HG02840 (cell line): ENCODE data around the gene G6PC2.
"Not testable (repeated sequence)": the region's sequence is repeated elsewhere in the genome, so short reads cannot be mapped to it uniquely, and the experiment has no call there.

Experiments
- ATAC-seq: cut with Tn5 transposase; IDR thresholded peaks from one replicate; pipeline ENCODE4 v1.9.1; 2021; ENCODE audit warnings: mild to moderate bottlenecking, moderate library complexity, moderate number of reproducible peaks; ENCODE audit not compliant: unreplicated experiment, low FRiP score

G6PC2 gene, protein sequence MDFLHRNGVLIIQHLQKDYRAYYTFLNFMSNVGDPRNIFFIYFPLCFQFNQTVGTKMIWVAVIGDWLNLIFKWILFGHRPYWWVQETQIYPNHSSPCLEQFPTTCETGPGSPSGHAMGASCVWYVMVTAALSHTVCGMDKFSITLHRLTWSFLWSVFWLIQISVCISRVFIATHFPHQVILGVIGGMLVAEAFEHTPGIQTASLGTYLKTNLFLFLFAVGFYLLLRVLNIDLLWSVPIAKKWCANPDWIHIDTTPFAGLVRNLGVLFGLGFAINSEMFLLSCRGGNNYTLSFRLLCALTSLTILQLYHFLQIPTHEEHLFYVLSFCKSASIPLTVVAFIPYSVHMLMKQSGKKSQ

GRCh38 chr2:168901003-168901402 lies at the start of gene G6PC2:
G6PC2 (plus strand) TSS chr2:168901291; CDS start chr2:168901332, 41 bp downstream.
- no peak for ATAC-seq

DNA sequence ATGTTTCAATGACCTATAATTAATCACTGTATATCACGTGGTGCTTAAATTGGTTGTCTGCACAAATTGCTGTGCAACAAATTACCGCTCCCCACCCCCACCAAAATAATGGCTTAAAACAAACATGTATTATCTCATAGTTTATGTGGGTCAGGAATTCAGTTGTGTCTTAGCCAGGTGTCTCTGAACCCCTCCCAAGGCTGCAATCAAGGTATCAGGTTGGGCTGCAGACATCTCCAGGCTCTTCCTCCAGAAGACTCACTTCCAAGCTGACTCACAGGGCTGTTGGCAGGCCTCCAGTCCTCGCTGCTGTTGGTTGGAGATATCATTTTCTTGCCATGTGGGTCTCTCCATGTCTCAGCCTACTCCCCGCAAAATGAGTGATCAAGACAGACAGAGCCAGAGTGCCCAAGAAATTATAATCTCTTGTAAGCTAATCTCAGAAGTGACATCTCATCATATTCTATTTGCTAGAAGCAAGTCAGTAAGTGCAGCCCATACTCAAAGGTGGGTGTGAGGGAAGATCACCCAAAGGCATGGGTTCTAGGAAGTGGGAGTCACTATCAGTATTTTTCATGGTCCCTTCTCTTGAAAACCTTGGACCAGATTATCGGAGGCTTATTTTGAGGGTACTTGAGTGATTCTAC lies 49.3 kb upstream of the G6PC2 start:
- ATAC-seq: no peak

DNA sequence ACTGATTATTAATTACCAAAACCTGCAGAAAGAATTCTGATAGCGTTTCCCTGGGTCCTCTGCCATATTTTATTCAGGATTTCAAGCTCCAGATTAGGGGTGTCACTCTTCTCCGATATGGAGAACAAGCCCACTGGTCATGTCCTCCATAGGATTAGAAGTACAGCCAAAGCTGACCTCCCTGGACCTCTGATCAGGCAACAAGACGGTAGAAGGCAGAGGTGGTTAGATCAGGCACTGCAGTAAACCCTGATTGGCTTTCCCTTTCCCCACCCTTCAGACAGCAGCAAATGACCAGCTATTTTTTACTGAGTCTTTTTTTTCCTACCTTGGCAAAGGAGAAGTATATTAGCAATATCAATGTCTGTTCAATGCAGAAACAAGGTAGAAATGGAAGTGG lies 48.6 kb upstream of the G6PC2 start:
- no peak for ATAC-seq

GRCh38 chr2:168853471-168853870 lies 47.6 kb upstream of the G6PC2 start:
- ATAC-seq: no peak

DNA sequence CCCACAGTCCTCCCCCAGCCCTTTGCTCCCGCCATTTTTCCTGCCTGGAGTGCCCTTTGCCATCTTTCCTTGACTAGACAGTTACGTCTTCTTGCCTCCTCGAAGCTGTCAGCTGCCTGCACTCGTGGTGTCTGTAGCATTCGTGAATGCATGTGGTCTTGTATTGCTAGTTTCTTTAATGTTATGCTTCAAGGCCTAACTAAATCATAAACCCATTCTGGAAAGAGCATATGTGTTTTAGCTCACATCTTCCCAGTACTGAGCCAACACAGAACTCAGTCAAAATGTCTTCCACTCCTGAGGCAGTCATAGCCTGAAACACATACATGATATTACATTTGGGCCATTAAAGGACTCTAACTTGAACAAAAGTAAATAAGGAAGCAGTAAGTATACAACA lies 46.4 kb upstream of the G6PC2 start:
- ATAC-seq: no peak

- ATAC-seq: no peak
Measured at GRCh38 chr2:168855601-168856000, 45.5 kb upstream of the G6PC2 start.

DNA sequence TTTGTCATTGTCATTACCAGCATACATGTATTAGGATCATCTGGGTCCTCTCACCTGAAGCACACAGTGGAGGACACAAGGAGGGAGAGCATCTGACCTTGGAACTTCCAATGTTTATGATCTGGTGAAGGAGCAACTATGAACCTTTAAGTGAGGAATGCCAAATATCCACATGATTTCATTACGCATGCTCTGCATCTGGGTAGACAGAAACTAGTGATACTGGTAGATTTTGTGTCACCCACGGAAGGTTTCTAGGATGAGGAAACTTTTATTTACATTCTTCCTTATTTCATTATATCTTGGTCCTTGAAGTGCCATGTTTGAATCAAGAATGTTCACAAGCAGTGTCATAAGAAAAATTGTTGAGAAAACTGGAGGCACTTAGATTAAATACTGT lies 42.9 kb upstream of the G6PC2 start:
- ATAC-seq: no peak

DNA sequence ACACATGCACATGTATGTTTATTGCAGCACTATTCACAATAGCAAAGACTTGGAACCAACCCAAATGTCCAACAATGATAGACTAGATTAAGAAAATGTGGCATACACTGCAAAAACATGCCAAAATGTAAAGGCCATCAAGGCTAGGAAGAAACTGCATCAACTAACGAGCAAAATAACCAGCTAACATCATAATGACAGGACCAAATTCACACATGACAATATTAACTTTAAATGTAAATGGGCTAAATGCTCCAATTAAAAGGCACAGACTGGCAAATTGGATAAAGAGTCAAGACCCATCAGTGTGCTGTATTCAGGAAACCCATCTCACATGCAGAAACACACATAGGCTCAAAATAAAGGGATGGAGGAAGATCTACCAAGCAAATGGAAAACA lies 33.9 kb upstream of the G6PC2 start:
- not testable (repeated sequence) for ATAC-seq

GRCh38 chr2:168870369-168870768 lies 30.7 kb upstream of the G6PC2 start:
- ATAC-seq: not testable (repeated sequence)

DNA sequence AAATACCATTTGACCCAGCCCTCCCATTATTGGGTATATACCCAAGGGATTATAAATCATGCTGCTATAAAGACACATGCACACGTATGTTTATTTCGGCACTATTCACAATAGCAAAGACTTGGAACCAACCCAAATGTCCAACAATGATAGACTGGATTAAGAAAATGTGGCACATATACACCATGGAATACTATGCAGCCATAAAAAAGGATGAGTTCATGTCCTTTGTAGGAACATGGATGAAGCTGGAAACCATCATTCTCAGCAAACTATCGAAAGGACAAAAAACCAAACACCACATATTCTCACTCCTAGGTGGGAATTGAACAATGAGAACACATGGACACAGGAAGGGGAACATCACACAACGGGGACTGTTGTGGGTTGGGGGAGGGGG lies 30.3 kb upstream of the G6PC2 start:
- ATAC-seq: not testable (repeated sequence)

GRCh38 chr2:168874368-168875054 lies 26.6 kb upstream of the G6PC2 start:
- no peak for ATAC-seq

DNA sequence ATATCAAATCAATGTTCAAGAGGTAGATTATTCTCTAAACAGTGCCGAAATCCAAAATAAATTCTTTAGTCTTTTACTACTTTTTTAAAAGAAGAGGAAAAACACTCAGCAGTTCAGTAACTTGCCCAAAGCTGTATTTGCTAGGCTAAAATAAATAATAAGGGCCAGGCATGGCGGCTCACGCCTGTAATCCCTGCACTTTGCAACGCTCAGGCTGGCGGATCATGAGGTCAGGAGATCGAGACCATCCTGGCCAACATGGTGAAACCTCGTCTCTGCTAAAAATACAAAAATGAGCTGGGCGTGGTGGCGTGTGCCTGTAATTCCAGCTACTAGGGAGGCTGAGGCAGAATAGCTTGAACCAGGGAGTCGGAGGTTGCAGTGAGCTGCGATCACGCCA lies 18.9 kb upstream of the G6PC2 start:
- not testable (repeated sequence) for ATAC-seq

GRCh38 chr2:168884975-168885374 lies 16.1 kb upstream of the G6PC2 start:
- no peak for ATAC-seq

GRCh38 chr2:168889635-168890005 lies 11.5 kb upstream of the G6PC2 start:
- peak; percentile 1 for ATAC-seq

DNA sequence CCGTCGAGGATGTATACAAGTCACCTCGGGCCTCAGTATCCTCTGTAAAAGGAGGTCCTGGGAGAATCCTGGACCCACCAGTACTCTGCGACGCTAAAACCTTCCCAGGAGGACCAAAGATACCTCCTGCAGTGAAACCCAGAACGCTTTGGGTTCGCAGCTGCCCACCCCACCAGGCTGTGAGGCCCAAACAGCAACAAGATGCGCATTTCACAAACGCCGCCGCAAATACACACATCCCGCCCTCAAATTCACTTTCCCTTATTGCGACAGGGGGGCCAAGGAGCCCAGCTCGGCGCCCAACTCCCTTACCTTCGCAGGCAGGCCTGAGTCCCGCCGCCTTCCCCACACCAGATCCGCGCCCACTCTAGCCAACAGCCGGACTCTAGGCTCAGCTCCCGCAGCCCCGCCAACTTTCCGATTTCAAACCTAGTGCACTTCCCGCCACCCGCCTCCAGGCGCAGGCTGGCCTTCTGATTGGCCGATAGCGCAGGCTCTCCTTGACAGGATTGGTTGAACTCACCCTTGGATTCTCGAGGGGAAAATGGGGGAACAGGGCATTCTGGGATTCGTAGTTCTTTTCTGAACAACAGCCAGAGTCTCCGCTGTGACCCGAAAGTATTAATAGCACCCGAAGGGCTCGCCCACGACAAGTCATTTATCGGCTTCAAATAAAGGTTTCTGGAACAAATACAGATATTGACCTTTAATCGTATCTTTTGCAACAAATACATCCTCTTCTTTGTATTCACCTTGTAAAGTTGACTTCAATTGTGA lies 10.9 kb upstream of the G6PC2 start, which contains the start of gene SPC25:
Gene SPC25 (minus strand): TSS at position 425 of the 777 bp plus-strand sequence. CDS start 911 bp downstream, outside the sequence.
- peak; percentile 100 for ATAC-seq

GRCh38 chr2:168892327-168892726 lies 8.8 kb upstream of the G6PC2 start:
- ATAC-seq: no peak

- ATAC-seq: no peak
Measured at GRCh38 chr2:168894101-168894500, 7.0 kb upstream of the G6PC2 start.

GRCh38 chr2:168894720-168895119 lies 6.4 kb upstream of the G6PC2 start:
- ATAC-seq: no peak

DNA sequence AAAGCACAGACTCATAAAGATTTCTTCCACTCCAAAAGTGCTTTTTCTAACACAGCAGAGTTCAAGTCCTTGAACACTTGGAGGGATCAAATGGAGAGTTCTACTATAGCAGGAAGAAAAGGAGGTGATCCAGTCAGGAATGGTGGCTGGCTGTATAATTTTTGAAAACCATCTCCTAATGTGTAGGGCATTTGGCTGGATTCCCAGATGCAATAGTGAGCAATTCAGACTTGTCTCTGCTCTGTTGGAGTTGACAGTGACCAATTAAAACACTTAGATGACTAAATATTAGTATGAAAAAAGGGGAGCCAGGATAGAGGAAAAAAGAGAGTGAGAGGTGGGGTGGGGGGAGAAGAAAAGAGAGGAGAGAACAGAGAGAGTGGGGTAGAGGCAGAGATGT lies 5.3 kb upstream of the G6PC2 start:
- ATAC-seq: no peak

GRCh38 chr2:168896783-168897182 lies 4.3 kb upstream of the G6PC2 start:
- no peak for ATAC-seq

GRCh38 chr2:168897449-168897848 lies 3.6 kb upstream of the G6PC2 start:
- ATAC-seq: no peak
